HepG2 (cell line): Measurements from ENCODE around the gene MTM1. TPM values are rescaled to one million over a fixed set of nuclear protein-coding genes. Genes with fewer than 3 reads are reported as not detected.

ENCODE experiments used
- BORCS8-MEF2B ChIP-seq: sonication (generic); formaldehyde crosslinking; IDR thresholded peaks from 2 replicates; pipeline ENCODE4 v1.8.0; 2022; ENCODE audit warnings: mild to moderate bottlenecking, missing genetic modification reagents
- DNMT1 ChIP-seq: sonication (generic); formaldehyde crosslinking; IDR thresholded peaks from 2 replicates; pipeline ENCODE4 v1.5.1; 2020; ENCODE audit warnings: mild to moderate bottlenecking, missing genetic modification reagents
- EP300 ChIP-seq, 3 experiments: sonication (generic) in 1 of 3; formaldehyde crosslinking in 1 of 3; IDR thresholded peaks; 2 replicates each; pipeline versions ENCODE4 v1.5.1 to v1.6.1; 2011 to 2020; ENCODE audit warnings: low read depth in 2 of 3, low read length in 2 of 3, borderline replicate concordance in 1 of 3, improper control_type of control experiment in 1 of 3, mild to moderate bottlenecking in 1 of 3, missing genetic modification reagents in 1 of 3, moderate library complexity in 1 of 3
- ERF ChIP-seq: IDR thresholded peaks from 2 replicates; pipeline ENCODE4 v1.6.1; 2018; ENCODE audit warnings: missing biosample characterization, missing genetic modification reagents
- FOXP1 ChIP-seq, 2 experiments: fragments of 450-650 bp in 1 of 2; IDR thresholded peaks; 2 replicates each; pipeline ENCODE4 v1.6.1; 2017 to 2018; ENCODE audit warnings: antibody characterized with exemption in 1 of 2
- FOXP4 ChIP-seq: sonication (generic); formaldehyde crosslinking; IDR thresholded peaks from 2 replicates; pipeline ENCODE4 v1.4.0; 2020; ENCODE audit warnings: missing genetic modification reagents
- IRF2 ChIP-seq: IDR thresholded peaks from 2 replicates; pipeline ENCODE4 v1.6.1; 2018; ENCODE audit warnings: missing genetic modification reagents, missing compliant biosample characterization
- MED13 ChIP-seq: sonication (generic); formaldehyde crosslinking; IDR thresholded peaks from 2 replicates; pipeline ENCODE4 v1.5.0; 2020; ENCODE audit warnings: missing genetic modification reagents
- NR0B2 ChIP-seq: sonication (generic); formaldehyde crosslinking; IDR thresholded peaks from 2 replicates; pipeline ENCODE4 v1.4.0; 2020; ENCODE audit warnings: mild to moderate bottlenecking, missing genetic modification reagents
- PRDM4 ChIP-seq: sonication (generic); formaldehyde crosslinking; IDR thresholded peaks from 2 replicates; pipeline ENCODE4 v1.9.0; 2021; ENCODE audit warnings: missing genetic modification reagents, borderline replicate concordance
- RBAK ChIP-seq: sonication (generic); formaldehyde crosslinking; IDR thresholded peaks from 2 replicates; pipeline ENCODE4 v1.5.1; 2020; ENCODE audit warnings: mild to moderate bottlenecking, missing genetic modification reagents
- SMARCE1 ChIP-seq: fragments of 450-650 bp; IDR thresholded peaks from 2 replicates; pipeline ENCODE4 v1.6.1; 2017; ENCODE audit warnings: borderline replicate concordance
- TCF12 ChIP-seq, 2 experiments: fragments of 450-650 bp in 1 of 2; sonication (generic) in 1 of 2; formaldehyde crosslinking in 1 of 2; IDR thresholded peaks; 2 replicates each; pipeline versions ENCODE4 v1.6.1 to v1.8.0; 2017 to 2022; ENCODE audit warnings: antibody characterized with exemption in 1 of 2, mild to moderate bottlenecking in 1 of 2, missing genetic modification reagents in 1 of 2, moderate library complexity in 1 of 2
- ZNF101 ChIP-seq: sonication (generic); formaldehyde crosslinking; IDR thresholded peaks from 2 replicates; pipeline ENCODE4 v1.4.0; 2020; ENCODE audit warnings: mild to moderate bottlenecking, low read depth, missing genetic modification reagents, borderline replicate concordance
- ZNF207 ChIP-seq: fragments of 450-650 bp; IDR thresholded peaks from 2 replicates; pipeline ENCODE4 v1.6.1; 2016; ENCODE audit warnings: antibody characterized with exemption, borderline replicate concordance
- ZNF280D ChIP-seq: sonication (generic); formaldehyde crosslinking; IDR thresholded peaks from 2 replicates; pipeline ENCODE4 v1.5.1; 2020; ENCODE audit warnings: mild to moderate bottlenecking, missing genetic modification reagents
- ZNF337 ChIP-seq: sonication (generic); formaldehyde crosslinking; IDR thresholded peaks from 2 replicates; pipeline ENCODE4 v1.5.1; 2020; ENCODE audit warnings: missing genetic modification reagents, low read depth, mild to moderate bottlenecking, borderline replicate concordance
- ZNF460 ChIP-seq: sonication (generic); formaldehyde crosslinking; IDR thresholded peaks from 2 replicates; pipeline ENCODE4 v1.5.1; 2020; ENCODE audit warnings: missing genetic modification reagents, mild to moderate bottlenecking, borderline replicate concordance
- ZNF510 ChIP-seq: sonication (generic); formaldehyde crosslinking; IDR thresholded peaks from 2 replicates; pipeline ENCODE4 v1.4.0; 2020; ENCODE audit warnings: low read depth, mild to moderate bottlenecking, missing genetic modification reagents
- ZNF749 ChIP-seq: sonication (generic); formaldehyde crosslinking; IDR thresholded peaks from 2 replicates; pipeline ENCODE4 v1.8.0; 2022; ENCODE audit warnings: mild to moderate bottlenecking, missing genetic modification reagents, moderate library complexity, borderline replicate concordance
- ZNF777 ChIP-seq: sonication (generic); formaldehyde crosslinking; IDR thresholded peaks from 2 replicates; pipeline ENCODE4 v1.4.0; 2020; ENCODE audit warnings: missing genetic modification reagents
- polyA plus RNA-seq, 8 experiments: library from polyadenylated mRNA; depleted of rRNA in 3 of 8; stranded (reverse) in 7 of 8; unstranded in 1 of 8; fragments of >200 nt; fragmentation: Illumina TruSeq in 4 of 8; extraction: Trizol in 4 of 8; gene quantifications; 2 replicates each; pipeline versions ENCODE4 v1.2.1 to v1.2.3, GENCODE V29; 2011 to 2016; ENCODE audit warnings: low read depth in 4 of 8, missing spikeins in 1 of 8, mixed read lengths in 1 of 8; ENCODE audit not compliant: insufficient read depth in 1 of 8
- total RNA-seq, 5 experiments: library from RNA; depleted of rRNA; stranded (reverse); fragments of >200 nt; fragmentation: Illumina TruSeq; extraction: Trizol; gene quantifications; 2 replicates each; pipeline ENCODE4 v1.2.3, GENCODE V29; 2016; ENCODE audit warnings: low read depth in 1 of 5

Gene MTM1
- total and polyA plus RNA-seq, 2 of the 13 experiments (the other 11 are each of a cell fraction or from before 2014, with no cell fraction given) = 12.0 to 15.2 TPM

GRCh38 chrX:150547375-150548115, 20.9 kb upstream of the MTM1 start (continued):
- TF ChIP-seq ZNF749 (CRISPR knock-in tag) = no peak
- TF ChIP-seq ZNF280D (CRISPR knock-in tag) = 0 out of 2 replicates have a peak, but pooled peaks have one; percentile 64
- TF ChIP-seq PRDM4 (CRISPR knock-in tag) = no peak
- no peak for TF ChIP-seq ERF (CRISPR knock-in tag)
- no peak for TF ChIP-seq RBAK (CRISPR knock-in tag)
- no peak for TF ChIP-seq ZNF337
- no peak for TF ChIP-seq EP300 (IDR thresholded peaks at IDR 0.05; ENCODE audit: low read depth in 2 of 2, low read length in 2 of 2)
- TF ChIP-seq EP300 (CRISPR knock-in tag; IDR thresholded peaks at IDR 0.05; ENCODE audit: borderline replicate concordance) = no peak
- TF ChIP-seq TCF12 (IDR thresholded peaks at IDR 0.05) = no peak
- TF ChIP-seq TCF12 (CRISPR knock-in tag; IDR thresholded peaks at IDR 0.05) = no peak
- no peak for TF ChIP-seq ZNF460
- no peak for TF ChIP-seq ZNF101
- no peak for TF ChIP-seq ZNF510 (CRISPR knock-in tag)
- no peak for TF ChIP-seq DNMT1
- peak; percentile 62; the same call in 1 of the 2 replicates for TF ChIP-seq BORCS8-MEF2B (CRISPR knock-in tag)
- 0 out of 2 replicates have a peak, but pooled peaks have one; percentile 42 for TF ChIP-seq NR0B2 (CRISPR knock-in tag)
- no peak for TF ChIP-seq FOXP4 (CRISPR knock-in tag)
- no peak for TF ChIP-seq FOXP1 (IDR thresholded peaks at IDR 0.05)
- TF ChIP-seq FOXP1 (CRISPR knock-in tag; IDR thresholded peaks at IDR 0.05) = no peak
- TF ChIP-seq SMARCE1 = no peak
- TF ChIP-seq ZNF777 = peak; percentile 85
- TF ChIP-seq ZNF207 = no peak
- TF ChIP-seq IRF2 (CRISPR knock-in tag) = no peak
- TF ChIP-seq MED13 (CRISPR knock-in tag) = no peak
